Endothelial cell of umbilical vein (primary cell): Measurements from ENCODE around the gene KDM4B. TPM values are rescaled to one million over a fixed set of nuclear protein-coding genes. Genes with fewer than 3 reads are reported as not detected.

ENCODE experiments used
- BruUV-seq: library from RNA; stranded (reverse); fragments of 400-500 nt; replicated peaks from 2 replicates; lab custom pipeline; 2021; lab: Mats Ljungman, UMichigan
- CTCF ChIA-PET: fragments of 300-600, 350-600 bp; sonication (Branson Sonifier 250); formaldehyde crosslinking; loops from one replicate; lab custom pipeline; 2021; ENCODE audit warnings: antibody characterized with exemption, inconsistent platforms; lab: Charles Lee
- POLR2A ChIA-PET: fragments of 300-600, 350-600 bp; sonication (Branson Sonifier 250); formaldehyde crosslinking; loops from one replicate; lab custom pipeline; 2021; ENCODE audit warnings: antibody characterized with exemption, inconsistent platforms; lab: Charles Lee
- DNase-seq: peaks from one replicate; pipeline ENCODE4 v3.0.0-alpha.2; 2011; ENCODE audit warnings: low read depth, low spot score
- FAIRE-seq: peaks from 2 replicates; lab custom pipeline; 2011; peaks lifted over from hg19 to GRCh38; lab: Jason Lieb, UNC
- H2AFZ ChIP-seq: 2 replicates; pipeline ENCODE4 v1.6.0; 2012; ENCODE audit warnings: low read depth, low read length, control low read depth, inconsistent platforms
- H3K27ac ChIP-seq: 2 replicates; pipeline ENCODE4 v1.5.1; 2011; ENCODE audit warnings: low read depth, mild to moderate bottlenecking, control low read depth, low read length, moderate library complexity; ENCODE audit not compliant: insufficient read depth
- H3K27me3 ChIP-seq, 2 experiments: 2 replicates each; pipeline versions ENCODE4 v1.6.0 to v1.6.1; 2011; ENCODE audit warnings: low read length in 2 of 2, mixed read lengths in 1 of 2; ENCODE audit not compliant: control insufficient read depth in 2 of 2, insufficient read depth in 2 of 2
- H3K36me3 ChIP-seq, 2 experiments: 2 replicates in 1 of 2; 3 replicates in 1 of 2; pipeline ENCODE4 v1.5.1; 2011; ENCODE audit warnings: low read length in 2 of 2, mild to moderate bottlenecking in 1 of 2, moderate library complexity in 1 of 2; ENCODE audit not compliant: control insufficient read depth in 2 of 2, insufficient read depth in 2 of 2; ENCODE audit errors: extremely low read depth in 1 of 2
- H3K4me1 ChIP-seq: 3 replicates; pipeline ENCODE4 v1.5.1; 2011; ENCODE audit warnings: mild to moderate bottlenecking, low read length; ENCODE audit not compliant: control insufficient read depth, insufficient read depth; ENCODE audit errors: extremely low read depth
- H3K4me2 ChIP-seq: 2 replicates; pipeline ENCODE4 v1.6.1; 2011; ENCODE audit warnings: low read length, control low read depth, mixed read lengths; ENCODE audit not compliant: insufficient read depth
- H3K4me3 ChIP-seq, 3 experiments: fragments of 200-600 bp in 1 of 3; sonication (generic), shearing (Covaris generic) in 1 of 3; replicated peaks in 1 of 3; 2 replicates each; pipeline ENCODE4 v1.5.1; 2011 to 2016; ENCODE audit warnings: control low read depth in 3 of 3, low read length in 3 of 3, mild to moderate bottlenecking in 2 of 3, inconsistent platforms in 1 of 3, low read depth in 1 of 3, moderate library complexity in 1 of 3; ENCODE audit not compliant: insufficient read depth in 1 of 3
- H3K79me2 ChIP-seq: 2 replicates; pipeline ENCODE4 v1.6.0; 2012; ENCODE audit warnings: low read length, inconsistent platforms; ENCODE audit not compliant: control insufficient read depth, insufficient read depth
- H3K9ac ChIP-seq: replicated peaks from 2 replicates; pipeline ENCODE3; 2011; ENCODE audit warnings: low read length, control low read depth; ENCODE audit not compliant: insufficient read depth; ENCODE audit errors: extremely low read depth
- H3K9me1 ChIP-seq: replicated peaks from 3 replicates; pipeline ENCODE4 v1.6.0; 2011; ENCODE audit warnings: mild to moderate bottlenecking, low read length; ENCODE audit not compliant: control insufficient read depth, insufficient read depth; ENCODE audit errors: extremely low read depth
- H3K9me3 ChIP-seq: replicated peaks from 2 replicates; pipeline ENCODE4 v1.5.1; 2012; ENCODE audit warnings: low read length, inconsistent platforms; ENCODE audit not compliant: control insufficient read depth, insufficient read depth
- H4K20me1 ChIP-seq: replicated peaks from 2 replicates; pipeline ENCODE3; 2011; ENCODE audit warnings: mild to moderate bottlenecking, low read length; ENCODE audit not compliant: control insufficient read depth, insufficient read depth; ENCODE audit errors: extremely low read depth
- EZH2 ChIP-seq: IDR thresholded peaks from 2 replicates; pipeline ENCODE4 v1.6.1; 2012; ENCODE audit warnings: borderline replicate concordance, low read depth, mild to moderate bottlenecking, moderate library complexity, low read length, inconsistent platforms; ENCODE audit not compliant: severe bottlenecking
- FOS ChIP-seq: IDR thresholded peaks from 2 replicates; pipeline ENCODE4 v1.6.1; 2011; ENCODE audit warnings: mild to moderate bottlenecking, low read length, moderate library complexity, borderline replicate concordance; ENCODE audit not compliant: insufficient read depth
- GATA2 ChIP-seq: IDR thresholded peaks from 2 replicates; pipeline ENCODE4 v1.7.0; 2011; ENCODE audit warnings: low read depth, mild to moderate bottlenecking, moderate library complexity, mixed read lengths, low read length; ENCODE audit not compliant: insufficient read length, insufficient read depth
- JUN ChIP-seq: IDR thresholded peaks from 2 replicates; pipeline ENCODE4 v1.6.1; 2011; ENCODE audit warnings: borderline replicate concordance, low read depth; ENCODE audit not compliant: insufficient read length, insufficient read depth
- MYC ChIP-seq: IDR thresholded peaks from one replicate; pipeline ENCODE4 v1.6.1; 2011; ENCODE audit warnings: mild to moderate bottlenecking, low read depth, low read length
- dilution Hi-C: fragments of 300-500 bp; cut with MboI; formaldehyde crosslinking; loops from one replicate; pipeline ENCODE4 v1.15.0; 2019; ENCODE audit warnings: low sequenced_read_pairs; ENCODE audit not compliant: extremely low pct_ligation_motif_present
- intact Hi-C: fragments of 100-400 bp; cut with micrococcal nuclease; formaldehyde crosslinking; loops from one replicate; pipeline ENCODE4 v1.10.0; 2022
- polyA plus RNA-seq, 4 experiments: library from polyadenylated mRNA; depleted of rRNA in 3 of 4; stranded (reverse) in 3 of 4; unstranded in 1 of 4; fragments of >200 nt; gene quantifications; 2 replicates each; pipeline versions ENCODE4 v1.2.1 to v1.2.3, GENCODE V29; 2011 to 2012; ENCODE audit warnings: missing spikeins in 1 of 4
- total RNA-seq: library from RNA; stranded (reverse); gene quantifications from 2 replicates; pipeline ENCODE4 v1.2.3, GENCODE V29; 2021
- TF ChIP-seq, protein P1 (sequence below): IDR thresholded peaks from 2 replicates; pipeline ENCODE4 v1.6.1; 2011; ENCODE audit not compliant: insufficient read depth, insufficient read length
- TF ChIP-seq, protein P2 (sequence below), 2 donors: IDR thresholded peaks; 1 replicate in 1 of 2; 2 replicates in 1 of 2; pipeline ENCODE4 v1.5.1; 2011; ENCODE audit warnings: low read length in 2 of 2, mild to moderate bottlenecking in 2 of 2, moderate library complexity in 2 of 2, control low read depth in 1 of 2, inconsistent platforms in 1 of 2, low read depth in 1 of 2; ENCODE audit not compliant: insufficient read depth in 1 of 2; ENCODE audit errors: extremely low read depth in 1 of 2

KDM4B gene
- total and polyA plus RNA-seq, 2 donors (not counting 3 experiments of a cell fraction or from before 2014, with no cell fraction given) = 12.4 to 37.2 TPM

- DNase-seq = no peak
- TF ChIP-seq MYC = no peak
- no peak for TF ChIP-seq GATA2
- no peak for TF ChIP-seq EZH2
- TF ChIP-seq, protein P1, sequence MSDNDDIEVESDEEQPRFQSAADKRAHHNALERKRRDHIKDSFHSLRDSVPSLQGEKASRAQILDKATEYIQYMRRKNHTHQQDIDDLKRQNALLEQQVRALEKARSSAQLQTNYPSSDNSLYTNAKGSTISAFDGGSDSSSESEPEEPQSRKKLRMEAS = no peak
- TF ChIP-seq, protein P2, sequence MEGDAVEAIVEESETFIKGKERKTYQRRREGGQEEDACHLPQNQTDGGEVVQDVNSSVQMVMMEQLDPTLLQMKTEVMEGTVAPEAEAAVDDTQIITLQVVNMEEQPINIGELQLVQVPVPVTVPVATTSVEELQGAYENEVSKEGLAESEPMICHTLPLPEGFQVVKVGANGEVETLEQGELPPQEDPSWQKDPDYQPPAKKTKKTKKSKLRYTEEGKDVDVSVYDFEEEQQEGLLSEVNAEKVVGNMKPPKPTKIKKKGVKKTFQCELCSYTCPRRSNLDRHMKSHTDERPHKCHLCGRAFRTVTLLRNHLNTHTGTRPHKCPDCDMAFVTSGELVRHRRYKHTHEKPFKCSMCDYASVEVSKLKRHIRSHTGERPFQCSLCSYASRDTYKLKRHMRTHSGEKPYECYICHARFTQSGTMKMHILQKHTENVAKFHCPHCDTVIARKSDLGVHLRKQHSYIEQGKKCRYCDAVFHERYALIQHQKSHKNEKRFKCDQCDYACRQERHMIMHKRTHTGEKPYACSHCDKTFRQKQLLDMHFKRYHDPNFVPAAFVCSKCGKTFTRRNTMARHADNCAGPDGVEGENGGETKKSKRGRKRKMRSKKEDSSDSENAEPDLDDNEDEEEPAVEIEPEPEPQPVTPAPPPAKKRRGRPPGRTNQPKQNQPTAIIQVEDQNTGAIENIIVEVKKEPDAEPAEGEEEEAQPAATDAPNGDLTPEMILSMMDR (IDR thresholded peaks at IDR 0.05; ENCODE audit: extremely low read depth in 1 of 2, insufficient read depth in 1 of 2, low read depth in 1 of 2, low read length in 2 of 2) = no peak
- TF ChIP-seq FOS = no peak
- no peak for TF ChIP-seq JUN
- FAIRE-seq = no peak
- intact Hi-C loops (no loop called here), dilution Hi-C loops (no loop called here)
- Histone ChIP-seq H3K4me1 (no peaks in the 10 kb centered on the region), H3K27ac (no peak overlapping the region), H3K27me3 (no peaks in the 10 kb centered on the region), H3K4me2 (no peak overlapping the region), H3K79me2 (no peaks in the 10 kb centered on the region), H4K20me1 (no peaks in the 10 kb centered on the region), H3K4me3 (no peak overlapping the region), H3K9me1 (no peaks in the 10 kb centered on the region), H3K9ac (no peak overlapping the region), H2AFZ (no peak overlapping the region), H3K9me3 (no peaks in the 10 kb centered on the region), H3K36me3 (peaks cover 0 to 14% of the 10 kb centered on the region in 2 experiments)
- POLR2A ChIA-PET = no interaction called here
- CTCF ChIA-PET = no interaction called here
- BruUV-seq = no TSS peak
Measured at GRCh38 chr19:5091018-5091683, 122.2 kb downstream of the KDM4B start.
